ENCODE data around the gene NDE1.

- TF ChIP-seq CTCF (IDR thresholded peaks at IDR 0.05) (no peak), POLR2A (IDR thresholded peaks at IDR 0.05) (no peak)
These were observed 121.6 kb downstream of the NDE1 start for GRCh38 chr16:15771694-15772093.
